HCT116 (cell line): Measurements from ENCODE around the gene KRTAP9-7. TPM values are rescaled to one million over a fixed set of nuclear protein-coding genes. Genes with fewer than 3 reads are reported as not detected.

Source experiments
- ATF3 ChIP-seq: IDR thresholded peaks from 2 replicates; pipeline ENCODE4 v1.6.1; 2012
- EZH2 ChIP-seq: fragments of 200-600 bp; sonication (generic); IDR thresholded peaks from 2 replicates; pipeline ENCODE4 v1.6.1; 2017; ENCODE audit warnings: antibody characterized with exemption, mixed run types
- FOSL1 ChIP-seq: IDR thresholded peaks from 2 replicates; pipeline ENCODE4 v1.6.1; 2012; ENCODE audit warnings: low read depth
- RAD21 ChIP-seq: IDR thresholded peaks from 2 replicates; pipeline ENCODE4 v1.6.1; 2012; ENCODE audit warnings: low read depth, mild to moderate bottlenecking
- REST ChIP-seq: IDR thresholded peaks from 2 replicates; pipeline ENCODE4 v1.6.1; 2012; ENCODE audit warnings: low read depth
- SIN3A ChIP-seq: IDR thresholded peaks from 2 replicates; pipeline ENCODE4 v1.6.1; 2012; ENCODE audit warnings: low read depth
- SRF ChIP-seq: IDR thresholded peaks from 2 replicates; pipeline ENCODE4 v1.6.1; 2012; ENCODE audit warnings: low read depth
- TCF7L2 ChIP-seq: IDR thresholded peaks from 2 replicates; pipeline ENCODE4 v1.7.0; 2011; ENCODE audit warnings: borderline replicate concordance, inconsistent platforms; ENCODE audit not compliant: insufficient read depth, insufficient read length; ENCODE audit errors: extremely low read depth
- total RNA-seq: library from RNA; stranded (reverse); gene quantifications from one replicate; pipeline ENCODE4 v1.2.1, GENCODE V29; 2021; ENCODE audit not compliant: unreplicated experiment
- TF ChIP-seq, protein P1 (sequence below), 3 experiments: fragments of 200-600 bp in 1 of 3; sonication (generic) in 1 of 3; IDR thresholded peaks in 2 of 3; conservative IDR thresholded peaks in 1 of 3; 2 replicates each; pipeline ENCODE4 v1.5.1; 2012 to 2017; ENCODE audit warnings: low read depth in 2 of 3, low read length in 2 of 3, antibody characterized with exemption in 1 of 3, borderline replicate concordance in 1 of 3, control low read depth in 1 of 3, mild to moderate bottlenecking in 1 of 3, mixed read lengths in 1 of 3, mixed run types in 1 of 3, moderate library complexity in 1 of 3; ENCODE audit not compliant: insufficient read depth in 1 of 3

The KRTAP9-7 gene
- total RNA-seq, 1 experiment from 2014 or later, result not detected

DNA sequence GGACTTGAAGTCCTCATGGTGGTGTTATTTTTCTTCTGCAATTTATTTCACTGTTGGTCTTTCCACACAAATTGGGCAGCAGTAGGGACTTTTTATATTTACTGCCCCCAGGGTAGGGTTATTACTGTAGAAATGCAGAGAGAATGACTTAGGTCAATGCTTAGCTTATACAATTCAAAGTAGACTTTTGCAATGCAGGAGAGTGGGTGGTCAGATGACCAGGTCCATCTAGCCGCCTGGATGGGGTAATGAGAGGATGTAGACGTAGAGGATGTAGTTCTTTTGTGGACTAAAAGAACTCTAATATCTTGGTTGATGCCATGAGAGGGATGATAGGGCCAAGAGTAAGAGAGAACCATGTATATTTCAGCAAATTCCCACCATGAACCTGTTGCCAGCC, 42.7 kb downstream of the KRTAP9-7 start (continued):
- TF ChIP-seq REST, result no peak
- no peak for TF ChIP-seq SIN3A
- no peak for TF ChIP-seq RAD21
- TF ChIP-seq EZH2, result no peak
- TF ChIP-seq FOSL1, result no peak
- TF ChIP-seq ATF3, result no peak
- no peak for TF ChIP-seq TCF7L2
- TF ChIP-seq, protein P1, sequence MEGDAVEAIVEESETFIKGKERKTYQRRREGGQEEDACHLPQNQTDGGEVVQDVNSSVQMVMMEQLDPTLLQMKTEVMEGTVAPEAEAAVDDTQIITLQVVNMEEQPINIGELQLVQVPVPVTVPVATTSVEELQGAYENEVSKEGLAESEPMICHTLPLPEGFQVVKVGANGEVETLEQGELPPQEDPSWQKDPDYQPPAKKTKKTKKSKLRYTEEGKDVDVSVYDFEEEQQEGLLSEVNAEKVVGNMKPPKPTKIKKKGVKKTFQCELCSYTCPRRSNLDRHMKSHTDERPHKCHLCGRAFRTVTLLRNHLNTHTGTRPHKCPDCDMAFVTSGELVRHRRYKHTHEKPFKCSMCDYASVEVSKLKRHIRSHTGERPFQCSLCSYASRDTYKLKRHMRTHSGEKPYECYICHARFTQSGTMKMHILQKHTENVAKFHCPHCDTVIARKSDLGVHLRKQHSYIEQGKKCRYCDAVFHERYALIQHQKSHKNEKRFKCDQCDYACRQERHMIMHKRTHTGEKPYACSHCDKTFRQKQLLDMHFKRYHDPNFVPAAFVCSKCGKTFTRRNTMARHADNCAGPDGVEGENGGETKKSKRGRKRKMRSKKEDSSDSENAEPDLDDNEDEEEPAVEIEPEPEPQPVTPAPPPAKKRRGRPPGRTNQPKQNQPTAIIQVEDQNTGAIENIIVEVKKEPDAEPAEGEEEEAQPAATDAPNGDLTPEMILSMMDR (IDR thresholded peaks at IDR 0.05 in 2 of 3, conservative IDR thresholded peaks at IDR 0.05 in 1 of 3; ENCODE audit: borderline replicate concordance in 1 of 3, insufficient read depth in 1 of 3, low read depth in 2 of 3, low read length in 2 of 3), result no peak
- no peak for TF ChIP-seq SRF
